Right lobe of liver (tissue), 6 donors: ENCODE data around the gene PPP1R1A. TPM values are rescaled to one million over a fixed set of nuclear protein-coding genes. Genes with fewer than 3 reads are reported as not detected.

ENCODE experiments used
- ATAC-seq, 4 donors: fragments of 200-7000 bp; cut with Tn5 transposase; one replicate each; pipeline ENCODE4 v1.9.1; 2020; ENCODE audit warnings: mild to moderate bottlenecking in 4 of 4, moderate library complexity in 4 of 4
- DNase-seq, 3 donors: peaks; one replicate each; pipeline ENCODE4 v3.0.0-alpha.2; 2020
- H3K27ac ChIP-seq, 3 donors: fragments of 200-600 bp; one replicate each; pipeline ENCODE4 v1.8.0; 2022
- H3K27me3 ChIP-seq, 2 donors: fragments of 200-600 bp; one replicate each; pipeline ENCODE4 v1.8.0; 2022
- H3K36me3 ChIP-seq, 4 donors: fragments of 200-600 bp; sonication (generic) in 1 of 4; one replicate each; pipeline versions ENCODE4 v1.5.1 to v1.8.0; 2017 to 2022; ENCODE audit warnings: control low read depth in 1 of 4
- H3K4me1 ChIP-seq, 4 donors: fragments of 200-600 bp; sonication (generic) in 1 of 4; one replicate each; pipeline versions ENCODE4 v1.5.1 to v1.8.0; 2017 to 2022; ENCODE audit warnings: control low read depth in 1 of 4
- H3K4me3 ChIP-seq, 3 donors: fragments of 200-600 bp; one replicate each; pipeline ENCODE4 v1.8.0; 2022
- H3K9me3 ChIP-seq, 4 donors: fragments of 200-600 bp; sonication (generic) in 1 of 4; one replicate each; pipeline versions ENCODE4 v1.5.1 to v1.8.0; 2017 to 2022; ENCODE audit warnings: control low read depth in 1 of 4
- CTCF ChIP-seq, 4 donors: fragments of 200-600 bp in 3 of 4; fragments of 450-650 bp in 1 of 4; IDR thresholded peaks; one replicate each; pipeline versions ENCODE4 v1.5.1 to v1.8.0; 2016 to 2022; ENCODE audit warnings: antibody characterized with exemption in 4 of 4, mild to moderate bottlenecking in 2 of 4
- POLR2A ChIP-seq: fragments of 450-650 bp; IDR thresholded peaks from one replicate; pipeline ENCODE4 v1.6.1; 2017; ENCODE audit warnings: antibody characterized with exemption, mild to moderate bottlenecking
- WGBS: methylation state at CpG from one replicate; pipeline ENCODE4 v1.1.6; 2018; ENCODE audit warnings: low coverage, low lambda C conversion rate; ENCODE audit not compliant: insufficient coverage; ENCODE audit errors: missing lambda C conversion rate; 5-methylcytosine and 5-hydroxymethylcytosine counted together
- intact Hi-C, 2 donors: fragments of 100-400 bp; cut with DNase I; formaldehyde crosslinking; loops; one replicate each; pipeline versions ENCODE4 v1.11.2 to v1.14.1; 2022
- total RNA-seq, 6 experiments: library from RNA; depleted of rRNA in 2 of 6; stranded (reverse); fragments of >200 nt in 2 of 6; fragmentation: NEBNext Ultra II Directional in 3 of 6; extraction: Animal tissue kit (Norgen Biotek cat#: 25700) in 3 of 6; gene quantifications; one replicate each; pipeline versions ENCODE4 v1.1.0 to v1.2.4, GENCODE V29; 2016 to 2023
- donor health status: DM: no; HTN: yes; CAD: no.
- donor health status: DM: no; HTN: no; CAD: no.
- donor health status: DM: no; HTN: no; CAD: no.
- donor health status: DM: no; HTN: yes; CAD: no.
- donor health status: DM: no; HTN: yes; CAD: no.

The PPP1R1A gene
- total RNA-seq, 6 experiments from 2014 or later, result 15.6 to 153 (median 54.5) TPM

DNA sequence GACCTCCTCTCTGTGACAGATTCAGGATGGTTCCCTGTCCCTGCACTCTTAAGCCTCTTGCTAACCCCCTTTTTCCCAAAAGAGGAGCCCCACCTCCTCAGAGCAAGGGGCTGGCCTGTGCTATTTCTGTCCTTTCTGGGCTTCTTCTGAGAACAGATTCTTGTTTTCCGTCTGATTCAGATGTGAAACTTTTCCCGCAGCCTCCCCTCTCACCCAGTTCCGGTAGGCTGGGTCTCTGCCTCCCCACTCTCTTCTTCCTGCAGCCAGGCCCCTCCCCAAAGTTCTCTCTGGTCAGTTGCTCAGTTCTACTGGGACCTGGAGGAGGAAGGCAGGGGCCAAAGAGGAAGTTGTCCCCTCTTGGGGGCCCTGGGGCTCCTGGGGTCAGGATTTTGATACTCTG lies 27.3 kb downstream of the PPP1R1A start:
- H3K4me1 ChIP-seq, result no peaks in the 10 kb centered on the region
- intact Hi-C loops, result no loop called here
- peak; percentile 18 to 51 (median 49) for ATAC-seq
- H3K27me3 ChIP-seq, result no peaks in the 10 kb centered on the region
- 25% methylated on average over 3 of the region's 3 CpGs for WGBS
- H3K36me3 ChIP-seq, result no peaks in the 10 kb centered on the region
- H3K9me3 ChIP-seq, result no peaks in the 10 kb centered on the region
- H3K4me3 ChIP-seq, result peak overlapping the region in 1 of 3 donors; percentile 38
- H3K27ac ChIP-seq, result peak overlapping the region; percentile 21 to 55 (median 54)
- no peak for DNase-seq
- no peak for TF ChIP-seq POLR2A
- TF ChIP-seq CTCF (IDR thresholded peaks at IDR 0.05), result no peak

DNA sequence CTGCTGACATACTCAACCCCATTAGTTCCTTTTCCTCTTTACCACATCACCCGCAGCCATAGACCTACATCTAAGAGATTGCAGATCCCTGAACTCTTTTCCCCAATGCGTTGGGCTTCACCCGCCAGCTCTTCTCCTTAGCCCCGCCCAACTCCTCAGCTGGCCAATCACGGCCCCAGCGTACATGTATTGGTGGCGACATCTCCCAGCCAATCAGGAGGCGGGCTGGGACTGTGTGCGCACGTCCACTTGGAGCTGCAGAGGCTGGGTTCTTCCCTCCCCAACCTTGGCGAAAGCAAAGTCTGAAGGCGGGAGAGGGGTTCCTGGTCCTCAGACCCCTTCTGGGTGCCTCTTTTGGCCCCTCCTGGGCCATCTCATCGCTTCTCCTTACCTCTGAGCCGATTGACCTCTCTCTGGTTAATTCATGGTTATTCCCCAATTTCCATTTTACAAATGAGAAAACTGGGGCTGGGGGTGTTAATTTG lies 28.0 kb downstream of the PPP1R1A start:
- WGBS, result 10% methylated on average over 9 of the region's 14 CpGs
- peak; percentile 78 to 87 (median 82) for DNase-seq
- no peaks in the 10 kb centered on the region for H3K4me1 ChIP-seq
- no peaks in the 10 kb centered on the region for H3K9me3 ChIP-seq
- TF ChIP-seq POLR2A, result peak; percentile 21
- TF ChIP-seq CTCF (IDR thresholded peaks at IDR 0.05), result no peak
- intact Hi-C loops, result no loop called here
- no peaks in the 10 kb centered on the region for H3K36me3 ChIP-seq
- peak overlapping the region; percentile 20 to 38 (median 21) for H3K4me3 ChIP-seq
- no peaks in the 10 kb centered on the region for H3K27me3 ChIP-seq
- H3K27ac ChIP-seq, result peak overlapping the region; percentile 21 to 55 (median 54)
- peak; percentile 86 to 94 (median 88) for ATAC-seq

DNA sequence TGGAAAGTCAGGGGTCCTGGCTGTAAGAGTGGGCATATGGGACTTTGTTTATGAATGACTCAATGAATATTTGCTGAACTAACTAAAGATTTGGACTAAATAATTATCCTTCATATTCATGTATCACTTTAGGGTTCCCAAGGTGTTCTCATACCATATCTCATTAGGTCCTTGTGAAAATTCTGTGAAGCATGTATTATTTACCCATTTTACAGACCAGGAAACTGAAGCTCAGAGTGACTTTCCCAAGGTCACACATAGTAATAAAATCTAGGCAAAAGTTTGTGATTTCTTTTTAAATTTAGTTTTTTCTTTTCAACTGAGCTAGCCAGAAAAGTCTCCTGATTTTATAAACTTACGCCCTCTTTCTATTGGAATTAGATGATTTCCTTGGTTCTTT lies 29.7 kb downstream of the PPP1R1A start:
- H3K27ac ChIP-seq, result no peak overlapping the region
- intact Hi-C loops, result no loop called here
- H3K4me1 ChIP-seq, result no peaks in the 10 kb centered on the region
- H3K9me3 ChIP-seq, result no peaks in the 10 kb centered on the region
- WGBS, result 100% methylated on average over 1 of the region's 1 CpG
- no peaks in the 10 kb centered on the region for H3K36me3 ChIP-seq
- no peak for ATAC-seq
- H3K27me3 ChIP-seq, result no peaks in the 10 kb centered on the region
- no peak overlapping the region for H3K4me3 ChIP-seq
- TF ChIP-seq POLR2A (no peak), CTCF (IDR thresholded peaks at IDR 0.05) (no peak)
- DNase-seq, result no peak

DNA sequence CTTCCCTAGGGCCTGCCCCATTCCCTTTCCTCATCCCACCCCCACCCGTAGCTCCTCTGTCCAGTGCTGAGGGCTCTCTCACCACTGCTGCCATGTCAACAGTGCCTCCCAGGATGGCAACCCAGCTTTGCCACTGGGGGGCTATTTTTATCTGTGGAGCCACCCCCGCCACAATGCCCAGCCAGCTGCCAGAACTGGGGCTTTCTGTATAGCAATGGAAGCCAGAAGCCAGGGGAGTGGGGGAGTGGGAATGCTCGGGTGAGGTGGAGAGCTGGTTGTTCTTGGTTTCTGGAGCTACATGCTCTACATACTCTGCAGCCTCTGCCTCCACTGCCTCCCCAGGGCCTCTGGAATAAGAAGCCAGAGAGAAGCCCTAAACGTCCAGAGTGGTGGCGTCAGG lies 30.1 kb downstream of the PPP1R1A start:
- no peak for DNase-seq
- no peaks in the 10 kb centered on the region for H3K4me1 ChIP-seq
- WGBS, result 53% methylated on average over 3 of the region's 5 CpGs
- no peak overlapping the region for H3K4me3 ChIP-seq
- no peak for TF ChIP-seq CTCF (IDR thresholded peaks at IDR 0.05)
- intact Hi-C loops, result no loop called here
- no peaks in the 10 kb centered on the region for H3K36me3 ChIP-seq
- ATAC-seq, result no peak
- no peak overlapping the region for H3K27ac ChIP-seq
- no peaks in the 10 kb centered on the region for H3K27me3 ChIP-seq
- H3K9me3 ChIP-seq, result no peaks in the 10 kb centered on the region
